ENCODE data around the gene CYTH1.

DNA sequence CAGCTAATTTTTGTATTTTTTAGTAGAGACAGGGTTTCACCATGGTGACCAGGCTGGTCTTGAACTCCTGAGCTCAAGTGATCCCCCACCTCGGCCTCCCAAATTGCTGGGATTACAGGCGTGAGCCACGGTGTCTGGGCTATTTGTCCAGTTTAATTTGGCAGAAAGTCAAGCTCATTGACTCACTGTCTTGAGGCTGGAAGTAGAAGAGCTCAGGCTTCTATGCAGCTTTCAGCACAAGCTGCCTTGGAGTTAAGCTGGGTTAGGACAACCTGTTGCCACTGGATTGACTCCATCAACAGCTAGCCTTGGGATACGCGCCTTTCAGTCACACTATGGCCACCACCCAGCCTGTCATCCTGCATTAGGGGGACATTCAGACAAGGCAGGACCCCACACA, 128.7 kb downstream of the CYTH1 start:
- TF ChIP-seq POLR2A (IDR thresholded peaks at IDR 0.05): no peak
- TF ChIP-seq, protein P1, sequence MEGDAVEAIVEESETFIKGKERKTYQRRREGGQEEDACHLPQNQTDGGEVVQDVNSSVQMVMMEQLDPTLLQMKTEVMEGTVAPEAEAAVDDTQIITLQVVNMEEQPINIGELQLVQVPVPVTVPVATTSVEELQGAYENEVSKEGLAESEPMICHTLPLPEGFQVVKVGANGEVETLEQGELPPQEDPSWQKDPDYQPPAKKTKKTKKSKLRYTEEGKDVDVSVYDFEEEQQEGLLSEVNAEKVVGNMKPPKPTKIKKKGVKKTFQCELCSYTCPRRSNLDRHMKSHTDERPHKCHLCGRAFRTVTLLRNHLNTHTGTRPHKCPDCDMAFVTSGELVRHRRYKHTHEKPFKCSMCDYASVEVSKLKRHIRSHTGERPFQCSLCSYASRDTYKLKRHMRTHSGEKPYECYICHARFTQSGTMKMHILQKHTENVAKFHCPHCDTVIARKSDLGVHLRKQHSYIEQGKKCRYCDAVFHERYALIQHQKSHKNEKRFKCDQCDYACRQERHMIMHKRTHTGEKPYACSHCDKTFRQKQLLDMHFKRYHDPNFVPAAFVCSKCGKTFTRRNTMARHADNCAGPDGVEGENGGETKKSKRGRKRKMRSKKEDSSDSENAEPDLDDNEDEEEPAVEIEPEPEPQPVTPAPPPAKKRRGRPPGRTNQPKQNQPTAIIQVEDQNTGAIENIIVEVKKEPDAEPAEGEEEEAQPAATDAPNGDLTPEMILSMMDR (IDR thresholded peaks at IDR 0.05): no peak

Data from testis (tissue), 2 donors.